Measurements from ENCODE around the gene AP1G2.

The AP1G2 gene

GRCh38 chr14:23559010-23559925 is 8.3 kb downstream of the AP1G2 start:
- no peak overlapping the region for H3K4me3 ChIP-seq (ENCODE audit: insufficient read depth in 1 of 2, low read depth in 1 of 2, low read length in 2 of 2)
- H3K18ac ChIP-seq (ENCODE audit: low read depth in 1 of 2, low read length in 2 of 2): no peak overlapping the region
- no peak overlapping the region for H3K23ac ChIP-seq (ENCODE audit: low read length in 2 of 2)
- H4K8ac ChIP-seq (ENCODE audit: low read length): no peak overlapping the region
- no peak overlapping the region for H2AK5ac ChIP-seq (ENCODE audit: low read length, severe bottlenecking)
- no peak overlapping the region for H2BK5ac ChIP-seq (ENCODE audit: low read depth, low read length, poor library complexity, severe bottlenecking)
- H2BK12ac ChIP-seq (ENCODE audit: low read length in 2 of 2): no peak overlapping the region
- no peak overlapping the region for H4K91ac ChIP-seq (ENCODE audit: low read length)
- H3K9ac ChIP-seq (ENCODE audit: low read length): peak overlapping the region; percentile 24
- no peak overlapping the region for H3K4ac ChIP-seq (ENCODE audit: low read depth in 1 of 2, low read length in 2 of 2)
- no peak overlapping the region for H2BK15ac ChIP-seq (ENCODE audit: low read depth, poor library complexity, severe bottlenecking)
- H3K14ac ChIP-seq (ENCODE audit: low read length in 2 of 2): no peak overlapping the region
- no peak overlapping the region for H2BK120ac ChIP-seq (ENCODE audit: low read depth, low read length)
- peaks cover 36% of the 10 kb centered on the region for H3K79me1 ChIP-seq (replicated peaks; ENCODE audit: low read length, poor library complexity, severe bottlenecking)
- H3K4me2 ChIP-seq (ENCODE audit: low read length, poor library complexity, severe bottlenecking): no peak overlapping the region
- no peak overlapping the region for H2AFZ ChIP-seq (ENCODE audit: low read depth, low read length)
- no peak overlapping the region for H3K27ac ChIP-seq (ENCODE audit: low read length, poor library complexity, severe bottlenecking)
- H3K36me3 ChIP-seq (ENCODE audit: control insufficient read depth in 1 of 2, insufficient read depth in 2 of 2, low read depth in 1 of 2, low read length in 2 of 2): peaks cover 45 to 55% of the 10 kb centered on the region in 2 experiments
- H3K4me1 ChIP-seq (ENCODE audit: control insufficient read depth, insufficient read depth, low read depth, low read length): peaks cover 9% of the 10 kb centered on the region
- 78% methylated on average over 18 of the region's 21 CpGs for WGBS
- peak; percentile 61 for DNase-seq
- H3K9me3 ChIP-seq (ENCODE audit: control insufficient read depth, low read length): no peaks in the 10 kb centered on the region
- no peaks in the 10 kb centered on the region for H3K27me3 ChIP-seq (ENCODE audit: control insufficient read depth in 1 of 2, insufficient read depth in 1 of 2, low read length in 2 of 2)

- Histone ChIP-seq H3K4ac (ENCODE audit: low read depth in 1 of 2, low read length in 2 of 2) (no peak overlapping the region), H3K4me2 (ENCODE audit: low read length, poor library complexity, severe bottlenecking) (no peak overlapping the region), H4K91ac (ENCODE audit: low read length) (no peak overlapping the region), H3K18ac (ENCODE audit: low read depth in 1 of 2, low read length in 2 of 2) (no peak overlapping the region), H3K4me3 (ENCODE audit: insufficient read depth in 1 of 2, low read depth in 1 of 2, low read length in 2 of 2) (no peak overlapping the region), H2AFZ (ENCODE audit: low read depth, low read length) (no peak overlapping the region), H3K79me1 (replicated peaks; ENCODE audit: low read length, poor library complexity, severe bottlenecking) (peaks cover 29% of the 10 kb centered on the region), H3K27ac (ENCODE audit: low read length, poor library complexity, severe bottlenecking) (no peak overlapping the region), H2BK120ac (ENCODE audit: low read depth, low read length) (no peak overlapping the region), H3K9ac (ENCODE audit: low read length) (peak overlapping the region; percentile 99), H3K14ac (ENCODE audit: low read length in 2 of 2) (no peak overlapping the region), H3K9me3 (ENCODE audit: control insufficient read depth, low read length) (no peaks in the 10 kb centered on the region), H3K36me3 (ENCODE audit: control insufficient read depth in 1 of 2, insufficient read depth in 2 of 2, low read depth in 1 of 2, low read length in 2 of 2) (peaks cover 45 to 47% of the 10 kb centered on the region in 2 experiments), H3K27me3 (ENCODE audit: control insufficient read depth in 1 of 2, insufficient read depth in 1 of 2, low read length in 2 of 2) (no peaks in the 10 kb centered on the region), H4K8ac (ENCODE audit: low read length) (no peak overlapping the region), H2AK5ac (ENCODE audit: low read length, severe bottlenecking) (no peak overlapping the region), H2BK5ac (ENCODE audit: low read depth, low read length, poor library complexity, severe bottlenecking) (no peak overlapping the region), H3K23ac (ENCODE audit: low read length in 2 of 2) (no peak overlapping the region), H2BK15ac (ENCODE audit: low read depth, poor library complexity, severe bottlenecking) (no peak overlapping the region), H2BK12ac (ENCODE audit: low read length in 2 of 2) (no peak overlapping the region), H3K4me1 (ENCODE audit: control insufficient read depth, insufficient read depth, low read depth, low read length) (peaks cover 10% of the 10 kb centered on the region)
- DNase-seq: no peak
- WGBS: 92% methylated on average over 10 of the region's 10 CpGs
Observed at GRCh38 chr14:23558346-23559009, 9.1 kb downstream of the AP1G2 start.

GRCh38 chr14:23557946-23558345 is 9.6 kb downstream of the AP1G2 start:
- H2BK12ac ChIP-seq (ENCODE audit: low read length in 2 of 2): no peak overlapping the region
- H2AFZ ChIP-seq (ENCODE audit: low read depth, low read length): no peak overlapping the region
- H3K4ac ChIP-seq (ENCODE audit: low read depth in 1 of 2, low read length in 2 of 2): no peak overlapping the region
- H3K4me1 ChIP-seq (ENCODE audit: control insufficient read depth, insufficient read depth, low read depth, low read length): peaks cover 10% of the 10 kb centered on the region
- 100% methylated on average over 1 of the region's 1 CpG for WGBS
- H3K4me2 ChIP-seq (ENCODE audit: low read length, poor library complexity, severe bottlenecking): no peak overlapping the region
- no peak overlapping the region for H3K18ac ChIP-seq (ENCODE audit: low read depth in 1 of 2, low read length in 2 of 2)
- peak overlapping the region; percentile 99 for H3K9ac ChIP-seq (ENCODE audit: low read length)
- H3K27ac ChIP-seq (ENCODE audit: low read length, poor library complexity, severe bottlenecking): no peak overlapping the region
- H3K27me3 ChIP-seq (ENCODE audit: control insufficient read depth in 1 of 2, insufficient read depth in 1 of 2, low read length in 2 of 2): no peaks in the 10 kb centered on the region
- no peak overlapping the region for H2BK120ac ChIP-seq (ENCODE audit: low read depth, low read length)
- no peak overlapping the region for H4K91ac ChIP-seq (ENCODE audit: low read length)
- peaks cover 42 to 45% of the 10 kb centered on the region in 2 experiments for H3K36me3 ChIP-seq (ENCODE audit: control insufficient read depth in 1 of 2, insufficient read depth in 2 of 2, low read depth in 1 of 2, low read length in 2 of 2)
- DNase-seq: no peak
- H2BK15ac ChIP-seq (ENCODE audit: low read depth, poor library complexity, severe bottlenecking): no peak overlapping the region
- no peaks in the 10 kb centered on the region for H3K9me3 ChIP-seq (ENCODE audit: control insufficient read depth, low read length)
- H4K8ac ChIP-seq (ENCODE audit: low read length): no peak overlapping the region
- H3K4me3 ChIP-seq (ENCODE audit: insufficient read depth in 1 of 2, low read depth in 1 of 2, low read length in 2 of 2): no peak overlapping the region
- no peak overlapping the region for H3K14ac ChIP-seq (ENCODE audit: low read length in 2 of 2)
- H3K23ac ChIP-seq (ENCODE audit: low read length in 2 of 2): no peak overlapping the region
- no peak overlapping the region for H2BK5ac ChIP-seq (ENCODE audit: low read depth, low read length, poor library complexity, severe bottlenecking)
- peak overlapping the region; percentile 46 for H2AK5ac ChIP-seq (ENCODE audit: low read length, severe bottlenecking)
- H3K79me1 ChIP-seq (replicated peaks; ENCODE audit: low read length, poor library complexity, severe bottlenecking): peaks cover 27% of the 10 kb centered on the region

GRCh38 chr14:23557521-23557920 is 10.1 kb downstream of the AP1G2 start:
- no peaks in the 10 kb centered on the region for H3K9me3 ChIP-seq (ENCODE audit: control insufficient read depth, low read length)
- DNase-seq: no peak
- WGBS: 87% methylated on average over 2 of the region's 2 CpGs
- no peak overlapping the region for H2BK120ac ChIP-seq (ENCODE audit: low read depth, low read length)
- H4K8ac ChIP-seq (ENCODE audit: low read length): no peak overlapping the region
- H2BK5ac ChIP-seq (ENCODE audit: low read depth, low read length, poor library complexity, severe bottlenecking): no peak overlapping the region
- peak overlapping the region; percentile 99 for H3K9ac ChIP-seq (ENCODE audit: low read length)
- H3K4me2 ChIP-seq (ENCODE audit: low read length, poor library complexity, severe bottlenecking): no peak overlapping the region
- H3K4me1 ChIP-seq (ENCODE audit: control insufficient read depth, insufficient read depth, low read depth, low read length): peaks cover 10% of the 10 kb centered on the region
- H2BK12ac ChIP-seq (ENCODE audit: low read length in 2 of 2): no peak overlapping the region
- no peaks in the 10 kb centered on the region for H3K27me3 ChIP-seq (ENCODE audit: control insufficient read depth in 1 of 2, insufficient read depth in 1 of 2, low read length in 2 of 2)
- H2AFZ ChIP-seq (ENCODE audit: low read depth, low read length): no peak overlapping the region
- H3K14ac ChIP-seq (ENCODE audit: low read length in 2 of 2): no peak overlapping the region
- peaks cover 42 to 45% of the 10 kb centered on the region in 2 experiments for H3K36me3 ChIP-seq (ENCODE audit: control insufficient read depth in 1 of 2, insufficient read depth in 2 of 2, low read depth in 1 of 2, low read length in 2 of 2)
- H3K23ac ChIP-seq (ENCODE audit: low read length in 2 of 2): no peak overlapping the region
- no peak overlapping the region for H3K18ac ChIP-seq (ENCODE audit: low read depth in 1 of 2, low read length in 2 of 2)
- peak overlapping the region in 1 of 2 experiments; percentile 96 for H3K4me3 ChIP-seq (ENCODE audit: insufficient read depth in 1 of 2, low read depth in 1 of 2, low read length in 2 of 2)
- no peak overlapping the region for H2BK15ac ChIP-seq (ENCODE audit: low read depth, poor library complexity, severe bottlenecking)
- H2AK5ac ChIP-seq (ENCODE audit: low read length, severe bottlenecking): no peak overlapping the region
- peaks cover 27% of the 10 kb centered on the region for H3K79me1 ChIP-seq (replicated peaks; ENCODE audit: low read length, poor library complexity, severe bottlenecking)
- H3K27ac ChIP-seq (ENCODE audit: low read length, poor library complexity, severe bottlenecking): no peak overlapping the region
- H3K4ac ChIP-seq (ENCODE audit: low read depth in 1 of 2, low read length in 2 of 2): no peak overlapping the region
- no peak overlapping the region for H4K91ac ChIP-seq (ENCODE audit: low read length)
